LHCN-M2 (cell line): ENCODE data around the gene EBP. TPM values are rescaled to one million over a fixed set of nuclear protein-coding genes. Genes with fewer than 3 reads are reported as not detected.

Experiments used
- DNase-seq: peaks from one replicate; pipeline ENCODE4 v3.0.0-alpha.2; 2012; ENCODE audit warnings: low read depth
- total RNA-seq: library from RNA; depleted of rRNA; stranded (reverse); fragments of >200 nt; gene quantifications from 2 replicates; pipeline ENCODE4 v1.2.3, GENCODE V29; 2014; rRNA removed

EBP gene
- total RNA-seq, 1 experiment from 2014 or later = 41.8 TPM

GRCh38 chrX:48575642-48576041 lies 54.0 kb downstream of the EBP start:
- DNase-seq = no peak

DNA sequence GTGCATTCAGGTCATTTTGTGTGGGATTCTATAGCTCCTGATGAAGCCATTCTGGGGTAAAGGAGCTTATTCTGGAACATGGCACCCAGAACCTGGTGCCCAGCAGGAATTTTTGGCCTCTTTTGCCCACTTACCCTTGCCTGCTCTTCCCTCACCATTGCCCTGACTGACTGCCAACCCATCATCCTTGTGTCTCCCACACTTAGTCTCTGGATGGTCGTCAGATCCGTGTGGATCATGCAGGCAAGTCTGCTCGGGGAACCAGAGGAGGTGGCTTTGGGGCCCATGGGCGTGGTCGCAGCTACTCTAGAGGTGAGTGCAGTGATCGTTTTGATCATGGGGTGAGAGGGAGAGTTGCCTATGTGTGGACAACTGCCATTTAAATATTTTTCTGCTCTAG lies 54.5 kb downstream of the EBP start:
- DNase-seq = no peak

Other genes with a start within 250 kb of the EBP start
- gene SSX3, start 165.1 kb upstream of the EBP start, total RNA-seq = not detected in 2 replicates
- gene SSX4, start 138.3 kb upstream of the EBP start, total RNA-seq = not detected in 2 replicates
- not detected in 2 replicates for gene SSX4B, start 109.8 kb upstream of the EBP start, total RNA-seq
- gene SLC38A5, start 51.5 kb upstream of the EBP start, total RNA-seq = 2.9 and 4.4 TPM in 2 replicates
- gene FTSJ1, start 45.6 kb upstream of the EBP start, total RNA-seq = 136 and 152 TPM in 2 replicates
- gene PORCN, start 12.8 kb upstream of the EBP start, total RNA-seq = 100 and 122 TPM in 2 replicates
- 9.2 and 9.7 TPM in 2 replicates for gene TBC1D25, start 17.9 kb downstream of the EBP start, total RNA-seq
- 162 and 170 TPM in 2 replicates for gene RBM3, start 52.7 kb downstream of the EBP start, total RNA-seq
- 131 and 133 TPM in 2 replicates for gene WDR13, start 75.7 kb downstream of the EBP start, total RNA-seq
- gene WAS, start 162.0 kb downstream of the EBP start, total RNA-seq = not detected in 2 replicates
- 13.0 and 14.8 TPM in 2 replicates for gene SUV39H1, start 174.9 kb downstream of the EBP start, total RNA-seq
- gene GLOD5, start 239.9 kb downstream of the EBP start, total RNA-seq = not detected in 2 replicates